B cell (primary cell): Measurements from ENCODE around the gene MIDN. TPM values are rescaled to one million over a fixed set of nuclear protein-coding genes. Genes with fewer than 3 reads are reported as not detected.

ENCODE experiments used
- ATAC-seq: fragments of 200-7000 bp; cut with Tn5 transposase; one replicate; pipeline ENCODE4 v1.10.0; 2021; ENCODE audit warnings: low read depth, mild to moderate bottlenecking, moderate number of reproducible peaks, moderate library complexity
- CTCF ChIA-PET: fragments of 350-600 bp; sonication (Branson Sonifier 250); formaldehyde crosslinking; loops from one replicate; lab custom pipeline; 2021; ENCODE audit warnings: antibody characterized with exemption, inconsistent platforms; lab: Charles Lee
- POLR2A ChIA-PET: fragments of 350-600 bp; sonication (Branson Sonifier 250); formaldehyde crosslinking; loops from one replicate; lab custom pipeline; 2021; ENCODE audit warnings: antibody characterized with exemption; lab: Charles Lee
- DNase-seq: peaks from one replicate; pipeline ENCODE4 v3.0.0; 2013
- H2AFZ ChIP-seq: 2 replicates; pipeline ENCODE4 v1.6.1; 2012; ENCODE audit warnings: mild to moderate bottlenecking, low read depth, low read length; ENCODE audit not compliant: insufficient read depth, poor library complexity, severe bottlenecking
- H3K27ac ChIP-seq, 2 donors: 1 replicate in 1 of 2; 2 replicates in 1 of 2; pipeline ENCODE4 v1.5.1; 2012 to 2013; ENCODE audit warnings: low read length in 2 of 2, mild to moderate bottlenecking in 2 of 2, moderate library complexity in 1 of 2
- H3K27me3 ChIP-seq, 4 experiments: fragments of 200-600 bp in 1 of 4; sonication (generic) in 1 of 4; replicated peaks in 1 of 4; 1 replicate in 2 of 4; 2 replicates in 2 of 4; pipeline versions ENCODE4 v1.6.1 to v1.7.0; 2013 to 2016; ENCODE audit warnings: low read length in 3 of 4, mild to moderate bottlenecking in 2 of 4, mixed read lengths in 1 of 4, moderate library complexity in 1 of 4; ENCODE audit not compliant: insufficient read depth in 4 of 4, control insufficient read depth in 3 of 4; ENCODE audit errors: control extremely low read depth in 1 of 4
- H3K36me3 ChIP-seq, 2 experiments: replicated peaks in 1 of 2; 1 replicate in 1 of 2; 2 replicates in 1 of 2; pipeline versions ENCODE4 v1.6.1 to v1.7.1; 2013; ENCODE audit warnings: low read length in 1 of 2; ENCODE audit not compliant: insufficient read depth in 2 of 2, control insufficient read depth in 1 of 2; ENCODE audit errors: control extremely low read depth in 1 of 2, extremely low read depth in 1 of 2
- H3K4me1 ChIP-seq, 2 donors: fragments of 200-600 bp in 1 of 2; sonication (generic) in 1 of 2; 1 replicate in 1 of 2; 2 replicates in 1 of 2; pipeline versions ENCODE4 v1.5.1 to v1.6.1; 2013 to 2017; ENCODE audit warnings: low read length in 2 of 2; ENCODE audit not compliant: control insufficient read depth in 2 of 2, insufficient read depth in 2 of 2
- H3K4me2 ChIP-seq: replicated peaks from 2 replicates; pipeline ENCODE3; 2012; ENCODE audit warnings: mild to moderate bottlenecking, low read depth, low read length; ENCODE audit not compliant: poor library complexity, severe bottlenecking
- H3K4me3 ChIP-seq, 5 experiments: fragments of 200-600 bp in 1 of 5; sonication (generic) in 1 of 5; 1 replicate in 3 of 5; 2 replicates in 2 of 5; pipeline versions ENCODE4 v1.5.1 to v1.7.0; 2011 to 2016; ENCODE audit warnings: low read length in 4 of 5, mild to moderate bottlenecking in 4 of 5, low read depth in 2 of 5, control low read depth in 1 of 5, moderate library complexity in 1 of 5; ENCODE audit not compliant: insufficient read depth in 1 of 5; ENCODE audit errors: control extremely low read depth in 1 of 5, extremely low read depth in 1 of 5
- H3K79me2 ChIP-seq: fragments of 200-600 bp; sonication (generic); one replicate; pipeline ENCODE4 v1.6.0; 2016; ENCODE audit warnings: low read length; ENCODE audit not compliant: control insufficient read depth, insufficient read depth
- H3K9ac ChIP-seq: fragments of 200-600 bp; sonication (generic); 2 replicates; pipeline ENCODE4 v1.6.1; 2017; ENCODE audit warnings: mild to moderate bottlenecking, low read length, moderate library complexity
- H3K9me3 ChIP-seq, 3 donors: one replicate each; pipeline versions ENCODE4 v1.6.1 to v1.7.1; 2013; ENCODE audit warnings: low read length in 2 of 3; ENCODE audit not compliant: control insufficient read depth in 2 of 3, insufficient read depth in 1 of 3; ENCODE audit errors: control extremely low read depth in 1 of 3
- H4K20me1 ChIP-seq: 2 replicates; pipeline ENCODE4 v1.6.0; 2012; ENCODE audit warnings: mild to moderate bottlenecking, low read length; ENCODE audit not compliant: insufficient read depth, control insufficient read depth, poor library complexity, severe bottlenecking
- H3K27ac Mint-ChIP-seq: one replicate; pipeline ENCODE4 v1.8.0; 2021; ENCODE audit warnings: mixed read lengths
- H3K27me3 Mint-ChIP-seq: one replicate; pipeline ENCODE4 v1.8.0; 2021; ENCODE audit warnings: mixed read lengths
- H3K4me1 Mint-ChIP-seq: one replicate; pipeline ENCODE4 v1.8.0; 2021; ENCODE audit warnings: mixed read lengths
- H3K4me3 Mint-ChIP-seq: one replicate; pipeline ENCODE4 v1.8.0; 2021; ENCODE audit warnings: mixed read lengths
- H3K9me3 Mint-ChIP-seq: one replicate; pipeline ENCODE4 v1.8.0; 2022; ENCODE audit warnings: mixed read lengths; ENCODE audit not compliant: insufficient read depth
- CTCF ChIP-seq: fragments of 200-600 bp; IDR thresholded peaks from one replicate; pipeline ENCODE4 v1.8.0; 2022; ENCODE audit warnings: antibody characterized with exemption, mild to moderate bottlenecking
- EZH2 ChIP-seq: IDR thresholded peaks from 2 replicates; pipeline ENCODE4 v1.6.1; 2012; ENCODE audit warnings: borderline replicate concordance, low read depth, mild to moderate bottlenecking, moderate library complexity, low read length; ENCODE audit not compliant: insufficient read depth, poor library complexity, severe bottlenecking
- WGBS: methylation state at CpG from one replicate; pipeline ENCODE4 v1.1.5; 2013; ENCODE audit warnings: missing lambda C conversion rate; ENCODE audit not compliant: insufficient coverage; 5-methylcytosine and 5-hydroxymethylcytosine counted together
- intact Hi-C: fragments of 100-400 bp; cut with micrococcal nuclease; formaldehyde crosslinking; loops from one replicate; pipeline ENCODE4 v1.10.0; 2022
- polyA plus RNA-seq: library from polyadenylated mRNA; depleted of rRNA; stranded (reverse); fragments of >200 nt; gene quantifications from 2 replicates; pipeline ENCODE4 v1.2.3, GENCODE V29; 2012
- total RNA-seq, 2 donors: library from RNA; stranded (reverse); fragments of 120-200 nt in 1 of 2; gene quantifications; 1 replicate in 1 of 2; 2 replicates in 1 of 2; pipeline versions ENCODE4 v1.2.3 to v1.2.4, GENCODE V29; 2013 to 2022

The MIDN gene
- total and polyA plus RNA-seq, 2 donors (not counting 1 experiment from before 2014, with no cell fraction given): 98.5 to 156 TPM

- Histone ChIP-seq H3K9ac (peak overlapping the region; percentile 57), H3K36me3 (peaks cover 0 to 8% of the 10 kb centered on the region in 2 experiments), H3K4me2 (peak overlapping the region; percentile 83), H3K79me2 (peaks cover 48% of the 10 kb centered on the region), H3K4me1 (peaks cover 72 to 84% of the 10 kb centered on the region in 2 donors), H3K27me3 (no peaks in the 10 kb centered on the region), H4K20me1 (peaks cover 33% of the 10 kb centered on the region), H2AFZ (peak overlapping the region; percentile 48), H3K9me3 (no peaks in the 10 kb centered on the region), H3K27ac (peak overlapping the region; percentile 96 to 99), H3K4me3 (peak overlapping the region in 4 of 5 experiments; percentile 48 to 64 (median 58))
- peak overlapping the region; percentile 100 for H3K27ac Mint-ChIP-seq
- ChIA-PET POLR2A (interaction anchor here (0.6 to 11.0 kb wide), 7 partner anchors 9 to 356 kb away, joined by 3 to 402 read pairs (median 5); partner anchors contain the start of genes ATP5F1D, MIDN and WDR18), CTCF (interaction anchor here (1.2 to 10.0 kb wide), 10 partner anchors 10 to 227 kb away, joined by 3 to 658 read pairs (median 4); partner anchors contain the start of genes ATP5F1D and FAM174C)
- peak overlapping the region; percentile 95 for H3K4me3 Mint-ChIP-seq
- peaks cover 76% of the 10 kb centered on the region for H3K4me1 Mint-ChIP-seq
- no peaks in the 10 kb centered on the region for H3K9me3 Mint-ChIP-seq
- intact Hi-C loops: loop anchor here (1.0 to 5.0 kb wide), 3 partner anchors 16 to 163 kb away; partner anchors contain the start of gene GPX4
- no peak for DNase-seq
- H3K27me3 Mint-ChIP-seq: no peaks in the 10 kb centered on the region
- WGBS: 15% methylated on average over 21 of the region's 28 CpGs
- TF ChIP-seq CTCF (no peak), EZH2 (no peak)
- ATAC-seq: peak; percentile 0
Observed at GRCh38 chr19:1265615-1266128, 17.3 kb downstream of the MIDN start.
